ENCODE results near the gene ZNF391. TPM values are rescaled to one million over a fixed set of nuclear protein-coding genes. Genes with fewer than 3 reads are reported as not detected.

ZNF391 gene
- total RNA-seq, 1 experiment from 2014 or later = 5.0 TPM

DNA sequence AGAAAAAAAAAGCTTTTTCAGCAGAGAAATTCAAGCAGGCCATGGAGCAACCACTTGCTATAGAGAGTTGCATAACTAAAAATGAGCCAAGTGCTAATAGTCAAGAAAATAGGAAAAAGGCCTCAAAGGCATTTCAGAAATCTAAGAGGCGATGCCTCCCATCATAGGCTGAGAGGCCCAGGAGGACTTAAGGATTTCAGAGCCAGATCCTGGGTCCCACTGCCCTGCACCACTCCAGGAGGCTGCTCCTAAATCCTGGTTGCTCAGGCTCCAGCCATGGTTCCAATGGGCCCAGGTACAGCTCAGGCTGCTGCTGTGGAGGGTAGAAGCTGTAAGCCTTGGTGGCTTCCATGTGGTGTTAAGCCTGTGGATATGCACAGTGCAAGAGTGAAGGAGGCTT lies 5.5 kb downstream of the ZNF391 start:
- DNase-seq = no peak
- Mint-ChIP-seq H3K9me3 (ENCODE audit: unreplicated experiment) (peaks cover 16% of the 10 kb centered on the region), H3K27me3 (ENCODE audit: insufficient read depth, unreplicated experiment) (no peaks in the 10 kb centered on the region), H3K36me3 (ENCODE audit: insufficient read depth, unreplicated experiment) (no peaks in the 10 kb centered on the region), H3K27ac (ENCODE audit: unreplicated experiment) (no peak overlapping the region), H3K4me3 (ENCODE audit: unreplicated experiment) (no peak overlapping the region), H3K4me1 (ENCODE audit: low read depth, unreplicated experiment) (no peaks in the 10 kb centered on the region)
- Histone ChIP-seq H3K36me3 (ENCODE audit: control insufficient read depth, insufficient read depth, low read length) (no peaks in the 10 kb centered on the region), H3K27me3 (replicated peaks; ENCODE audit: control insufficient read depth, insufficient read depth, low read length) (no peaks in the 10 kb centered on the region), H3K4me1 (no peaks in the 10 kb centered on the region), H3K9me3 (no peaks in the 10 kb centered on the region), H3K4me3 (ENCODE audit: low read depth, low read length) (no peak overlapping the region)
- CTCF ChIA-PET = no interaction called here
- TF ChIP-seq, protein P1, sequence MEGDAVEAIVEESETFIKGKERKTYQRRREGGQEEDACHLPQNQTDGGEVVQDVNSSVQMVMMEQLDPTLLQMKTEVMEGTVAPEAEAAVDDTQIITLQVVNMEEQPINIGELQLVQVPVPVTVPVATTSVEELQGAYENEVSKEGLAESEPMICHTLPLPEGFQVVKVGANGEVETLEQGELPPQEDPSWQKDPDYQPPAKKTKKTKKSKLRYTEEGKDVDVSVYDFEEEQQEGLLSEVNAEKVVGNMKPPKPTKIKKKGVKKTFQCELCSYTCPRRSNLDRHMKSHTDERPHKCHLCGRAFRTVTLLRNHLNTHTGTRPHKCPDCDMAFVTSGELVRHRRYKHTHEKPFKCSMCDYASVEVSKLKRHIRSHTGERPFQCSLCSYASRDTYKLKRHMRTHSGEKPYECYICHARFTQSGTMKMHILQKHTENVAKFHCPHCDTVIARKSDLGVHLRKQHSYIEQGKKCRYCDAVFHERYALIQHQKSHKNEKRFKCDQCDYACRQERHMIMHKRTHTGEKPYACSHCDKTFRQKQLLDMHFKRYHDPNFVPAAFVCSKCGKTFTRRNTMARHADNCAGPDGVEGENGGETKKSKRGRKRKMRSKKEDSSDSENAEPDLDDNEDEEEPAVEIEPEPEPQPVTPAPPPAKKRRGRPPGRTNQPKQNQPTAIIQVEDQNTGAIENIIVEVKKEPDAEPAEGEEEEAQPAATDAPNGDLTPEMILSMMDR (IDR thresholded peaks at IDR 0.05; ENCODE audit: insufficient read depth in 1 of 2, low read depth in 1 of 2, low read length in 1 of 2, severe bottlenecking in 1 of 2, unreplicated experiment in 1 of 2) = no peak
- intact Hi-C loops (cut with micrococcal nuclease; ENCODE audit: unreplicated experiment) = no loop called here
- no TSS peak for BruUV-seq (replicated peaks)
- POLR2A ChIA-PET = no interaction called here

DNA sequence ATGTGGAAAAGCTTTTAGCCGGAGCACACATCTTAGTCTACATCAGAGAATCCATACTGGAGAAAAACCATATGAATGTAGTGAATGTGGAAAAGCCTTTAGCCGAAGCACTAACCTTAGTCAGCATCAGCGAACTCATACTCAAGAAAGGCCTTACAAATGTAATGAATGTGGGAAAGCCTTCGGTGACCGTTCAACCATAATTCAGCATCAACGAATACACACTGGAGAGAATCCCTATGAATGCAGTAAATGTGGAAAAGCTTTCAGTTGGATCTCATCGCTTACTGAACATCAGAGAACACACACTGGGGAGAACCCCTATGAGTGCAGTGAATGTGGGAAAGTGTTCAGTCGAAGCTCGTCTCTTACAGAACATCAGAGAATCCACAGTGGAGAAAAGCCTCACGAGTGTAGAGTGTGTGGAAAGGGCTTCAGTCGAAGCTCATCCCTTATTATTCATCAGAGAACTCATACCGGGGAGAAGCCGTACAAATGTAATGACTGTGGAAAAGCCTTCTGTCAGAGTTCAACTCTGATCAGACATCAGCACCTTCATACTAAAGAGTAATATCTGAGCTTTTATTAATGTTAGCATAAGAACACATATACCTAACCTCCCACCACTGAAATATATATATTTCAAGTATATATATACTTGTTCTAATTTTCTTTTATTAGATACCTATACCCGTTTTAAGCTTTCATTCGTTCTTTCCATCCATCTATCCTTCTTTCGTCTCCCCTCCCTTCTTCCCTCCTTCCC lies 12.5 kb downstream of the ZNF391 start:
- POLR2A ChIA-PET = no interaction called here
- no TSS peak for BruUV-seq (replicated peaks)
- no peaks in the 10 kb centered on the region for H3K27me3 ChIP-seq (replicated peaks; ENCODE audit: control insufficient read depth, insufficient read depth, low read length)
- no peaks in the 10 kb centered on the region for H3K27me3 Mint-ChIP-seq (ENCODE audit: insufficient read depth, unreplicated experiment)
- CTCF ChIA-PET = no interaction called here
- intact Hi-C loops (cut with micrococcal nuclease; ENCODE audit: unreplicated experiment) = no loop called here
- no peaks in the 10 kb centered on the region for H3K4me1 Mint-ChIP-seq (ENCODE audit: low read depth, unreplicated experiment)
- peaks cover 1% of the 10 kb centered on the region; the same call in 1 of the 2 replicates for H3K36me3 ChIP-seq (ENCODE audit: control insufficient read depth, insufficient read depth, low read length)
- TF ChIP-seq, protein P1 (IDR thresholded peaks at IDR 0.05; ENCODE audit: insufficient read depth in 1 of 2, low read depth in 1 of 2, low read length in 1 of 2, severe bottlenecking in 1 of 2, unreplicated experiment in 1 of 2) = no peak
- no peaks in the 10 kb centered on the region for H3K4me1 ChIP-seq
- H3K9me3 Mint-ChIP-seq (ENCODE audit: unreplicated experiment) = peaks cover 53% of the 10 kb centered on the region
- H3K27ac Mint-ChIP-seq (ENCODE audit: unreplicated experiment) = no peak overlapping the region
- H3K36me3 Mint-ChIP-seq (ENCODE audit: insufficient read depth, unreplicated experiment) = peaks cover 21% of the 10 kb centered on the region
- H3K9me3 ChIP-seq = peaks cover 7% of the 10 kb centered on the region; the same call in 1 of the 2 replicates
- no peak for DNase-seq
- H3K4me3 Mint-ChIP-seq (ENCODE audit: unreplicated experiment) = no peak overlapping the region
- H3K4me3 ChIP-seq (ENCODE audit: low read depth, low read length) = no peak overlapping the region

DNA sequence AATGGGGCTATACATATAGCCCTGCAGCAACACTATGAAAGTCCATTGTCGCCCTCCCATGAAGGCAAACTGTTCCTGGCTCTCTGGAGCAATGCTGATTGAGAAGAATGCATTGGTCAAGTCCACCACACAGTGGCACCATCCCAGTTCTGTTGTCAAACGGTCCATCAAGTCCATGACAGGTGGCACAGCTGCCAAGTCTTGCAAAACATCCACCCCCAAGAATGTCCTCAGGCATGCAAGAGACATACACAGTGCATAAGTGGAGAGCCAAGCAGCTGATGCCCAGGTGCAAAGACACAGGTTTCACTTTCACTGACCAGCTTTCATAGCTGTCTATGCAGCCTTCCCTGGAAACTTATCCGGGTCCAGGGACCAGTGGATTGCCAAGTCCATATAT lies 17.5 kb downstream of the ZNF391 start:
- peaks cover 7% of the 10 kb centered on the region; the same call in 1 of the 2 replicates for H3K9me3 ChIP-seq
- DNase-seq = no peak

More for the DNA sequence above, 17.5 kb downstream of the ZNF391 start:
- ChIA-PET CTCF (no interaction called here), POLR2A (no interaction called here)
- H3K27me3 ChIP-seq (replicated peaks; ENCODE audit: control insufficient read depth, insufficient read depth, low read length) = no peaks in the 10 kb centered on the region
- H3K4me3 ChIP-seq (ENCODE audit: low read depth, low read length) = no peak overlapping the region
- H3K4me1 ChIP-seq = no peaks in the 10 kb centered on the region
- Mint-ChIP-seq H3K9me3 (ENCODE audit: unreplicated experiment) (peaks cover 34% of the 10 kb centered on the region), H3K27me3 (ENCODE audit: insufficient read depth, unreplicated experiment) (no peaks in the 10 kb centered on the region), H3K4me1 (ENCODE audit: low read depth, unreplicated experiment) (no peaks in the 10 kb centered on the region), H3K27ac (ENCODE audit: unreplicated experiment) (no peak overlapping the region), H3K36me3 (ENCODE audit: insufficient read depth, unreplicated experiment) (peaks cover 14% of the 10 kb centered on the region), H3K4me3 (ENCODE audit: unreplicated experiment) (no peak overlapping the region)
- peaks cover under 1% of the 10 kb centered on the region; the same call in 1 of the 2 replicates for H3K36me3 ChIP-seq (ENCODE audit: control insufficient read depth, insufficient read depth, low read length)
- BruUV-seq (replicated peaks) = no TSS peak
- intact Hi-C loops (cut with micrococcal nuclease; ENCODE audit: unreplicated experiment) = no loop called here
- TF ChIP-seq, protein P1 (IDR thresholded peaks at IDR 0.05; ENCODE audit: insufficient read depth in 1 of 2, low read depth in 1 of 2, low read length in 1 of 2, severe bottlenecking in 1 of 2, unreplicated experiment in 1 of 2) = no peak

All from Caco-2 (cell line).